Measurements from ENCODE around the gene HS6ST1. TPM values are rescaled to one million over a fixed set of nuclear protein-coding genes. Genes with fewer than 3 reads are reported as not detected.

The HS6ST1 gene
- total and polyA plus RNA-seq, 2 of the 4 experiments (the other 2 are of a cell fraction) = 29.9 to 36.9 TPM

- POLR2A ChIA-PET (ENCODE audit: unreplicated experiment) = no interaction called here
- H3K27ac ChIP-seq (ENCODE audit: insufficient read depth, low read length) = no peak overlapping the region
Observed at GRCh38 chr2:128282976-128283810, 35.5 kb downstream of the HS6ST1 start.

More at GRCh38 chr2:128282976-128283810, 35.5 kb downstream of the HS6ST1 start:
- in situ Hi-C loops (cut with MboI; ENCODE audit: low sequenced_read_pairs) = no loop called here
- Histone ChIP-seq H2AK9ac (replicated peaks; ENCODE audit: low read depth, low read length, poor library complexity) (no peak overlapping the region), H2BK20ac (ENCODE audit: low read depth, low read length) (no peak overlapping the region), H3K9me3 (ENCODE audit: control insufficient read depth, insufficient read depth, low read length) (no peaks in the 10 kb centered on the region), H3K4me2 (ENCODE audit: low read depth, low read length) (no peak overlapping the region), H3K14ac (replicated peaks; ENCODE audit: low read depth, low read length) (no peak overlapping the region; the same call in 1 of the 2 replicates), H2AK5ac (ENCODE audit: low read depth, low read length) (no peak overlapping the region), H3K4me3 (ENCODE audit: insufficient read depth, low read depth, low read length) (no peak overlapping the region), H3K9ac (ENCODE audit: low read depth, low read length) (no peak overlapping the region), H2BK15ac (ENCODE audit: low read depth, low read length) (no peak overlapping the region), H2BK120ac (ENCODE audit: low read depth, low read length) (no peak overlapping the region), H3K23ac (ENCODE audit: low read depth, low read length) (no peak overlapping the region), H4K91ac (ENCODE audit: insufficient read depth, low read depth, low read length) (no peak overlapping the region), H3K56ac (ENCODE audit: extremely low read depth, insufficient read depth, low read length) (no peak overlapping the region), H3K9me1 (ENCODE audit: insufficient read depth, low read length) (peaks cover 20% of the 10 kb centered on the region), H2BK5ac (ENCODE audit: low read depth, low read length, poor library complexity, severe bottlenecking) (no peak overlapping the region), H3K4ac (ENCODE audit: low read depth, low read length) (no peak overlapping the region), H3K18ac (ENCODE audit: low read depth, low read length) (no peak overlapping the region), H3K27me3 (ENCODE audit: control insufficient read depth, insufficient read depth, low read length) (no peaks in the 10 kb centered on the region), H3K79me1 (ENCODE audit: low read depth in 1 of 2, low read length in 2 of 2) (peaks cover 44 to 95% of the 10 kb centered on the region in 2 experiments), H4K20me1 (ENCODE audit: insufficient read depth, low read length) (peaks cover 100% of the 10 kb centered on the region), H4K5ac (ENCODE audit: low read depth, low read length) (no peak overlapping the region), H4K8ac (ENCODE audit: low read depth in 2 of 2, low read length in 2 of 2) (no peak overlapping the region), H2AFZ (replicated peaks; ENCODE audit: low read length, poor library complexity) (no peak overlapping the region), H3K4me1 (ENCODE audit: control insufficient read depth, insufficient read depth, low read length) (peaks cover 20% of the 10 kb centered on the region), H3K36me3 (ENCODE audit: control insufficient read depth, insufficient read depth, low read length) (peaks cover 57% of the 10 kb centered on the region)
- no peak for ATAC-seq (ENCODE audit: low read depth)
- 84% methylated on average over 4 of the region's 8 CpGs; no CpG with 5 or more reads in 1 of the 2 experiments for WGBS, 2 experiments (ENCODE audit: extremely low coverage in 2 of 2, insufficient read length in 1 of 2)
- dilution Hi-C loops (cut with HindIII; ENCODE audit: low sequenced_read_pairs, unreplicated experiment) = no loop called here
- no peak for DNase-seq
- no TSS peak for BruUV-seq (replicated peaks)
- CTCF ChIA-PET = no interaction called here
- TF ChIP-seq RAD21 (IDR thresholded peaks at IDR 0.05; ENCODE audit: low read length) = peak; percentile 12; the same call in 1 of the 2 replicates
- no peak for TF ChIP-seq USF2 (IDR thresholded peaks at IDR 0.05; ENCODE audit: low read depth, low read length)
- intact Hi-C loops (cut with micrococcal nuclease) = no loop called here

All from IMR-90 (cell line).